ENCODE data around the gene MARCHF6. TPM values are rescaled to one million over a fixed set of nuclear protein-coding genes. Genes with fewer than 3 reads are reported as not detected.
"Not testable (repeated sequence)": the region's sequence is repeated elsewhere in the genome, so short reads cannot be mapped to it uniquely, and the experiment has no call there.

The MARCHF6 gene
- total and polyA plus RNA-seq, 2 donors from 2014 or later, result 70.4 to 177 TPM

DNA sequence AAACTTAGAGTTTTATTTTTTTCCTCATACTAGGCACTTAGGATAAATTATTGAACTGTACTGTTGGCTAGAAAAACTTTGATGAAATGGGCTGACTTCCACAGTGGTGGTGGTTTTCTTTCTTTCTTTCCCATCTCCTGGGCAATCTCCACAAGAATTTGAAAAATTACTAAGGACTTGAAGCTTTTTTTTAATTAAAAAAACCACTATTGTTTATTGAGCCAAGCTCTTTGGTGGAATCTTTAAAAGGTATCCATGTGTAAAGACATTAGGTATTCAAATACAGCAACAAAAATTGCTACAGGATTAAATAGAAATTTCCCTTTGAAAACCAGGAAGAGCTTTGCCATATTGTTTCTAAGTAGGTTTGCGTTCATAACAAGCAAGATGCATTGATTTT, 14.1 kb downstream of the MARCHF6 start:
- Histone ChIP-seq H3K9me3 (ENCODE audit: control insufficient read depth in 2 of 3, insufficient read depth in 1 of 3, low read length in 3 of 3) (no peaks in the 10 kb centered on the region), H3K4me3 (ENCODE audit: low read length in 3 of 3) (no peak overlapping the region), H3K36me3 (ENCODE audit: control insufficient read depth in 2 of 3, insufficient read depth in 3 of 3, low read length in 3 of 3) (no peaks in the 10 kb centered on the region), H3K27ac (ENCODE audit: low read depth in 2 of 2, low read length in 2 of 2) (no peak overlapping the region), H3K27me3 (ENCODE audit: control insufficient read depth, insufficient read depth, low read length) (no peaks in the 10 kb centered on the region), H3K9ac (ENCODE audit: low read length in 3 of 3) (no peak overlapping the region), H3K4me1 (ENCODE audit: control insufficient read depth in 2 of 3, insufficient read depth in 2 of 3, low read depth in 1 of 3, low read length in 3 of 3) (peaks cover 0 to 10% (median 10%) of the 10 kb centered on the region in 3 donors)
- FAIRE-seq, result no peak
- TF ChIP-seq, protein P1, sequence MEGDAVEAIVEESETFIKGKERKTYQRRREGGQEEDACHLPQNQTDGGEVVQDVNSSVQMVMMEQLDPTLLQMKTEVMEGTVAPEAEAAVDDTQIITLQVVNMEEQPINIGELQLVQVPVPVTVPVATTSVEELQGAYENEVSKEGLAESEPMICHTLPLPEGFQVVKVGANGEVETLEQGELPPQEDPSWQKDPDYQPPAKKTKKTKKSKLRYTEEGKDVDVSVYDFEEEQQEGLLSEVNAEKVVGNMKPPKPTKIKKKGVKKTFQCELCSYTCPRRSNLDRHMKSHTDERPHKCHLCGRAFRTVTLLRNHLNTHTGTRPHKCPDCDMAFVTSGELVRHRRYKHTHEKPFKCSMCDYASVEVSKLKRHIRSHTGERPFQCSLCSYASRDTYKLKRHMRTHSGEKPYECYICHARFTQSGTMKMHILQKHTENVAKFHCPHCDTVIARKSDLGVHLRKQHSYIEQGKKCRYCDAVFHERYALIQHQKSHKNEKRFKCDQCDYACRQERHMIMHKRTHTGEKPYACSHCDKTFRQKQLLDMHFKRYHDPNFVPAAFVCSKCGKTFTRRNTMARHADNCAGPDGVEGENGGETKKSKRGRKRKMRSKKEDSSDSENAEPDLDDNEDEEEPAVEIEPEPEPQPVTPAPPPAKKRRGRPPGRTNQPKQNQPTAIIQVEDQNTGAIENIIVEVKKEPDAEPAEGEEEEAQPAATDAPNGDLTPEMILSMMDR (IDR thresholded peaks at IDR 0.05; ENCODE audit: borderline replicate concordance, extremely low read depth, insufficient read depth), result no peak
- DNase-seq, result no peak
- intact Hi-C loops (cut with DNase I), result no loop called here

GRCh38 chr5:10370931-10371330, 17.4 kb downstream of the MARCHF6 start:
- Histone ChIP-seq H3K36me3 (ENCODE audit: control insufficient read depth in 2 of 3, insufficient read depth in 3 of 3, low read length in 3 of 3) (no peaks in the 10 kb centered on the region), H3K4me3 (ENCODE audit: low read length in 3 of 3) (no peak overlapping the region), H3K27ac (ENCODE audit: low read depth in 2 of 2, low read length in 2 of 2) (no peak overlapping the region), H3K9me3 (ENCODE audit: control insufficient read depth in 2 of 3, insufficient read depth in 1 of 3, low read length in 3 of 3) (no peaks in the 10 kb centered on the region), H3K4me1 (ENCODE audit: control insufficient read depth in 2 of 3, insufficient read depth in 2 of 3, low read depth in 1 of 3, low read length in 3 of 3) (peaks cover 0 to 22% (median 20%) of the 10 kb centered on the region in 3 donors), H3K27me3 (ENCODE audit: control insufficient read depth, insufficient read depth, low read length) (no peaks in the 10 kb centered on the region), H3K9ac (ENCODE audit: low read length in 3 of 3) (no peak overlapping the region)
- intact Hi-C loops (cut with DNase I), result no loop called here
- TF ChIP-seq, protein P1 (IDR thresholded peaks at IDR 0.05; ENCODE audit: borderline replicate concordance, extremely low read depth, insufficient read depth), result no peak
- DNase-seq, result no peak
- no peak for FAIRE-seq

DNA sequence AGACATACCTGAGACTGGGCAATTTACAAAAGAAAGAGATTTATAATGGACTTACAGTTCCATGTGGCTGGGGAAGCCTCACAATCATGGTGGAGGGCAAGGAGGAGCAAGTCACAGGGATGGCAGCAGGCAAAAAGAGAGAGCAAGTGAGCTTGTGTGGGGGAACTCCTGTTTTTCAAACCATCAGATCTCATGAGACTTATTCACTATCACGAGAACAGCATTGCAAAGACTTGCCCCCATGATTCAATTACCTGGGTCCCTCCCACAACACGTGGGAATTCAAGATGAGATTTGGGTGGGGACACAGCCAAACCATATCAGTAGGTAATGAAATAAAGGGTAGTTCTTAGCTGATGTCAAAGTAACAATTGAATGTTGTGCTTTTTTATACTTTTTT, 17.9 kb downstream of the MARCHF6 start:
- DNase-seq; FAIRE-seq; H3K9ac ChIP-seq (ENCODE audit: low read length in 3 of 3); H3K27ac ChIP-seq (ENCODE audit: low read depth in 2 of 2, low read length in 2 of 2); H3K4me3 ChIP-seq (ENCODE audit: low read length in 3 of 3); H3K9me3 ChIP-seq (ENCODE audit: control insufficient read depth in 2 of 3, insufficient read depth in 1 of 3, low read length in 3 of 3); H3K36me3 ChIP-seq (ENCODE audit: control insufficient read depth in 2 of 3, insufficient read depth in 3 of 3, low read length in 3 of 3); intact Hi-C loops (cut with DNase I); H3K27me3 ChIP-seq (ENCODE audit: control insufficient read depth, insufficient read depth, low read length): not testable (repeated sequence)
- peaks cover 0 to 24% (median 18%) of the 10 kb centered on the region in 3 donors for H3K4me1 ChIP-seq (ENCODE audit: control insufficient read depth in 2 of 3, insufficient read depth in 2 of 3, low read depth in 1 of 3, low read length in 3 of 3)

GRCh38 chr5:10372726-10373709, 19.5 kb downstream of the MARCHF6 start:
- DNase-seq, result no peak
- FAIRE-seq, result no peak
- intact Hi-C loops (cut with DNase I), result no loop called here
- H3K36me3 ChIP-seq (ENCODE audit: control insufficient read depth in 2 of 3, insufficient read depth in 3 of 3, low read length in 3 of 3), result peaks cover 0 to 2% (median 0%) of the 10 kb centered on the region in 3 donors
- no peaks in the 10 kb centered on the region for H3K9me3 ChIP-seq (ENCODE audit: control insufficient read depth in 2 of 3, insufficient read depth in 1 of 3, low read length in 3 of 3)
- H3K4me1 ChIP-seq (ENCODE audit: control insufficient read depth in 2 of 3, insufficient read depth in 2 of 3, low read depth in 1 of 3, low read length in 3 of 3), result peaks cover 3 to 25% (median 10%) of the 10 kb centered on the region in 3 donors
- H3K9ac ChIP-seq (ENCODE audit: low read length in 3 of 3), result no peak overlapping the region
- no peaks in the 10 kb centered on the region for H3K27me3 ChIP-seq (ENCODE audit: control insufficient read depth, insufficient read depth, low read length)
- H3K4me3 ChIP-seq (ENCODE audit: low read length in 3 of 3), result no peak overlapping the region
- TF ChIP-seq, protein P1 (IDR thresholded peaks at IDR 0.05; ENCODE audit: borderline replicate concordance, extremely low read depth, insufficient read depth), result no peak
- H3K27ac ChIP-seq (ENCODE audit: low read depth in 2 of 2, low read length in 2 of 2), result peak overlapping the region in 1 of 2 donors; percentile 21

Measured in kidney (tissue), 14 donors.